ENCODE results near the gene LCLAT1. TPM values are rescaled to one million over a fixed set of nuclear protein-coding genes. Genes with fewer than 3 reads are reported as not detected.

The LCLAT1 gene
- total RNA-seq, 2 donors from 2014 or later = 30.2 to 34.2 TPM

DNA sequence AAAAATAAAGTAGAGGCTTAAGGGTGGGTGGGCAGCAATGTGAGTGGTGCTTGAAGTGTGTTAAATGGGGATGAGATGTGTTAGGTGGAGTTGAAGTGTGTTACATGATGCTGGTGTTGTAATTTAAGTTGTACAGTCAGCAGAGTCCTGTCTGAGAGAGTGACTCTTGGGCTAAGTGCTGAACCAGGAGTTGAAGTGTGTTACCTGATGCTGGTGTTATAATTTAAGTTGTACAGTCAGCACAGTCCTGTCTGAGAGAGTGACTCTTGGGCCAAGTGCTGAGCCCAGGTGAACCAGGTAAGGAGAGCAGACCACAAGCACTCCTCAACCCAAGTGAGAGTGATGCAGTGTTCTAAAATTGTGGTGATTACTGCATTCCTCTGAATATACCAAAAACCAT is 40.6 kb downstream of the LCLAT1 start:
- TF ChIP-seq, protein P1, sequence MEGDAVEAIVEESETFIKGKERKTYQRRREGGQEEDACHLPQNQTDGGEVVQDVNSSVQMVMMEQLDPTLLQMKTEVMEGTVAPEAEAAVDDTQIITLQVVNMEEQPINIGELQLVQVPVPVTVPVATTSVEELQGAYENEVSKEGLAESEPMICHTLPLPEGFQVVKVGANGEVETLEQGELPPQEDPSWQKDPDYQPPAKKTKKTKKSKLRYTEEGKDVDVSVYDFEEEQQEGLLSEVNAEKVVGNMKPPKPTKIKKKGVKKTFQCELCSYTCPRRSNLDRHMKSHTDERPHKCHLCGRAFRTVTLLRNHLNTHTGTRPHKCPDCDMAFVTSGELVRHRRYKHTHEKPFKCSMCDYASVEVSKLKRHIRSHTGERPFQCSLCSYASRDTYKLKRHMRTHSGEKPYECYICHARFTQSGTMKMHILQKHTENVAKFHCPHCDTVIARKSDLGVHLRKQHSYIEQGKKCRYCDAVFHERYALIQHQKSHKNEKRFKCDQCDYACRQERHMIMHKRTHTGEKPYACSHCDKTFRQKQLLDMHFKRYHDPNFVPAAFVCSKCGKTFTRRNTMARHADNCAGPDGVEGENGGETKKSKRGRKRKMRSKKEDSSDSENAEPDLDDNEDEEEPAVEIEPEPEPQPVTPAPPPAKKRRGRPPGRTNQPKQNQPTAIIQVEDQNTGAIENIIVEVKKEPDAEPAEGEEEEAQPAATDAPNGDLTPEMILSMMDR (conservative IDR thresholded peaks at IDR 0.05) = no peak
- H3K9ac ChIP-seq (ENCODE audit: extremely low read depth, low read length, poor library complexity, severe bottlenecking) = no peak overlapping the region
- H3K4me3 Mint-ChIP-seq = no peak overlapping the region
- H3K27ac ChIP-seq (ENCODE audit: low read depth, low read length) = no peak overlapping the region
- H3K9me3 Mint-ChIP-seq = no peaks in the 10 kb centered on the region
- H3K9me3 ChIP-seq (ENCODE audit: control insufficient read depth, low read length) = no peaks in the 10 kb centered on the region
- no peaks in the 10 kb centered on the region for H3K27me3 ChIP-seq (ENCODE audit: control insufficient read depth, insufficient read depth, low read length, poor library complexity, severe bottlenecking)
- H3K27me3 Mint-ChIP-seq (ENCODE audit: insufficient read depth) = no peaks in the 10 kb centered on the region
- no peak overlapping the region for H3K27ac Mint-ChIP-seq
- DNase-seq = no peak
- H3K36me3 Mint-ChIP-seq (ENCODE audit: low read depth) = peaks cover 4% of the 10 kb centered on the region
- H3K36me3 ChIP-seq (ENCODE audit: control insufficient read depth, insufficient read depth, low read length) = no peaks in the 10 kb centered on the region
- H3K4me1 Mint-ChIP-seq = no peaks in the 10 kb centered on the region
- no peaks in the 10 kb centered on the region for H3K4me1 ChIP-seq (ENCODE audit: control insufficient read depth, insufficient read depth, low read length)
- H3K4me3 ChIP-seq (ENCODE audit: low read length) = no peak overlapping the region

GRCh38 chr2:30488012-30488659 is 41.1 kb downstream of the LCLAT1 start:
- Histone ChIP-seq H3K9ac (ENCODE audit: extremely low read depth, low read length, poor library complexity, severe bottlenecking) (no peak overlapping the region), H3K4me3 (ENCODE audit: low read length) (no peak overlapping the region), H3K4me1 (ENCODE audit: control insufficient read depth, insufficient read depth, low read length) (no peaks in the 10 kb centered on the region), H3K27me3 (ENCODE audit: control insufficient read depth, insufficient read depth, low read length, poor library complexity, severe bottlenecking) (no peaks in the 10 kb centered on the region), H3K36me3 (ENCODE audit: control insufficient read depth, insufficient read depth, low read length) (no peaks in the 10 kb centered on the region), H3K9me3 (ENCODE audit: control insufficient read depth, low read length) (no peaks in the 10 kb centered on the region), H3K27ac (ENCODE audit: low read depth, low read length) (no peak overlapping the region)
- Mint-ChIP-seq H3K36me3 (ENCODE audit: low read depth) (peaks cover 4% of the 10 kb centered on the region), H3K27me3 (ENCODE audit: insufficient read depth) (no peaks in the 10 kb centered on the region), H3K4me3 (no peak overlapping the region), H3K27ac (no peak overlapping the region), H3K4me1 (no peaks in the 10 kb centered on the region), H3K9me3 (no peaks in the 10 kb centered on the region)
- TF ChIP-seq, protein P1 (conservative IDR thresholded peaks at IDR 0.05) = no peak
- 82 to 100% methylated on average over 1 of the region's 1 CpG for WGBS, 2 experiments (ENCODE audit: insufficient coverage in 1 of 2, insufficient read length in 1 of 2)
- DNase-seq = no peak

DNA sequence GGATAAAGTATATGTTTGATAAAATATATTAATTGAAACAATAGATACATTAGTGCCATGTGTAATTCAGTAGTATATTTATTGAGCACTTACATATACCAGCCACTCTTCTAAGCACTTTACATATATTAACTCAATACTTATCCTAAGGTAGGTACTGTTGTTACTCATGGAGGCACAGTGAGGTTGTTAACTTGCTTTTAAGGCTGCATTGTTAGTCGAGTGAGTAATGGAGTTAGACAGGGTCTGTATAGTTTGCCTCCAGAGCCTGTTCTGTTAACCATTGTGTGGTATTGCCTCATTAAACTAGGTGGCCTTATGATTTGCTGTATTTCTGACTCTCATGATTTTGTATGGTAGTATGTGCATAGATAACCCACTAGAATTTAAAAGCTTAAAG is 44.2 kb downstream of the LCLAT1 start:
- no peaks in the 10 kb centered on the region for H3K27me3 ChIP-seq (ENCODE audit: control insufficient read depth, insufficient read depth, low read length, poor library complexity, severe bottlenecking)
- Mint-ChIP-seq H3K27ac (no peak overlapping the region), H3K27me3 (ENCODE audit: insufficient read depth) (no peaks in the 10 kb centered on the region), H3K4me1 (no peaks in the 10 kb centered on the region), H3K36me3 (ENCODE audit: low read depth) (peaks cover 13% of the 10 kb centered on the region), H3K9me3 (no peaks in the 10 kb centered on the region), H3K4me3 (no peak overlapping the region)
- WGBS, 2 experiments (ENCODE audit: insufficient coverage in 1 of 2, insufficient read length in 1 of 2) = 85% methylated on average over 1 of the region's 1 CpG; no CpG with 5 or more reads in 1 of the 2 experiments
- TF ChIP-seq, protein P1 (conservative IDR thresholded peaks at IDR 0.05) = no peak
- no peaks in the 10 kb centered on the region for H3K36me3 ChIP-seq (ENCODE audit: control insufficient read depth, insufficient read depth, low read length)
- H3K9ac ChIP-seq (ENCODE audit: extremely low read depth, low read length, poor library complexity, severe bottlenecking) = no peak overlapping the region
- no peaks in the 10 kb centered on the region for H3K4me1 ChIP-seq (ENCODE audit: control insufficient read depth, insufficient read depth, low read length)
- H3K9me3 ChIP-seq (ENCODE audit: control insufficient read depth, low read length) = peaks cover 4% of the 10 kb centered on the region
- H3K4me3 ChIP-seq (ENCODE audit: low read length) = no peak overlapping the region
- no peak for DNase-seq
- H3K27ac ChIP-seq (ENCODE audit: low read depth, low read length) = no peak overlapping the region

All from endodermal cell (in vitro differentiated cells).